Motor neuron (in vitro differentiated cells): ENCODE data around the gene MARK3. TPM values are rescaled to one million over a fixed set of nuclear protein-coding genes. Genes with fewer than 3 reads are reported as not detected.

ENCODE experiments used
- ATAC-seq, 8 experiments: fragments of 200-7000 bp; cut with Tn5 transposase; replicated peaks in 6 of 8; 2 replicates each; pipeline ENCODE4 v1.8.0; 2021; ENCODE audit warnings: mild to moderate bottlenecking in 8 of 8, moderate library complexity in 8 of 8
- H3K27ac ChIP-seq, 2 donors: fragments of 250-450 bp; sonication (Bioruptor Pico); 2 replicates each; pipeline ENCODE4 v1.9.0; 2021; ENCODE audit warnings: antibody characterized with exemption in 2 of 2, mild to moderate bottlenecking in 2 of 2, moderate library complexity in 1 of 2
- H3K4me1 ChIP-seq, 2 donors: fragments of 250-450 bp; sonication (Bioruptor Pico); replicated peaks in 1 of 2; 2 replicates each; pipeline ENCODE4 v1.6.1; 2021; ENCODE audit warnings: antibody characterized with exemption in 2 of 2, mild to moderate bottlenecking in 2 of 2, moderate library complexity in 1 of 2
- H3K4me3 ChIP-seq, 5 donors: fragments of 250-450 bp; sonication (Bioruptor Pico); 2 replicates each; pipeline ENCODE4 v1.9.0; 2021; ENCODE audit warnings: antibody characterized with exemption in 5 of 5, mild to moderate bottlenecking in 5 of 5, moderate library complexity in 4 of 5
- WGBS, 10 experiments: fragments of 450-650 bp; shearing (Covaris generic); methylation state at CpG; one replicate each; pipeline ENCODE4 v1.0.0; 2022; 5-methylcytosine and 5-hydroxymethylcytosine counted together
- in situ Hi-C, 9 experiments: fragments of 400-800 bp; cut with MboI; loops; one replicate each; pipeline ENCODE4 v1.15.0; 2021; ENCODE audit warnings: low sequenced_read_pairs in 9 of 9, low pct_unique_long_range_greater_than_20kb in 2 of 9; ENCODE audit not compliant: unreplicated experiment in 9 of 9
- total RNA-seq, 8 experiments: library from RNA; unstranded; fragments of 300-600 nt; gene quantifications; 2 replicates each; pipeline versions ENCODE4 v1.2.3 to v1.2.4, GENCODE V29; 2022

MARK3 gene
- total RNA-seq, 8 experiments from 2014 or later = 62.8 to 149 (median 74.2) TPM

GRCh38 chr14:103442288-103442687 lies 57.1 kb downstream of the MARK3 start:
- Histone ChIP-seq H3K4me3 (no peak overlapping the region), H3K4me1 (peaks cover 0 to 3% of the 10 kb centered on the region in 2 donors), H3K27ac (no peak overlapping the region)
- WGBS, 10 experiments = 13 to 100% (median 97%) methylated on average over 1 to 5 of the region's 6 CpGs; no CpG with 5 or more reads in 1 of the 10 experiments
- in situ Hi-C loops = no loop called here
- no peak for ATAC-seq

- WGBS, 10 experiments = 92 to 100% (median 100%) methylated on average over 1 to 2 of the region's 2 CpGs; no CpG with 5 or more reads in 1 of the 10 experiments
- ATAC-seq = no peak
- in situ Hi-C loops = no loop called here
- Histone ChIP-seq H3K4me1 (peaks cover 0 to 3% of the 10 kb centered on the region in 2 donors), H3K27ac (no peak overlapping the region), H3K4me3 (no peak overlapping the region)
Measured at GRCh38 chr14:103443111-103443510, 57.9 kb downstream of the MARK3 start.

GRCh38 chr14:103444837-103445524 lies 59.8 kb downstream of the MARK3 start:
- H3K4me1 ChIP-seq = peaks cover 0 to 3% of the 10 kb centered on the region in 2 donors
- WGBS, 10 experiments = 60 to 100% (median 75%) methylated on average over 2 to 4 of the region's 4 CpGs
- no peak overlapping the region for H3K4me3 ChIP-seq
- H3K27ac ChIP-seq = no peak overlapping the region
- in situ Hi-C loops = no loop called here
- peak in 5 of 8 experiments; percentile 21 to 95 (median 84) for ATAC-seq

- Histone ChIP-seq H3K4me1 (peaks cover 0 to 3% of the 10 kb centered on the region in 2 donors), H3K4me3 (no peak overlapping the region), H3K27ac (no peak overlapping the region)
- in situ Hi-C loops = no loop called here
- 50 to 92% (median 69%) methylated on average over 1 to 3 of the region's 3 CpGs; no CpG with 5 or more reads in 4 of the 10 experiments for WGBS, 10 experiments
- ATAC-seq = peak in 3 of 8 experiments; percentile 75 to 85 (median 75)
Measured at GRCh38 chr14:103445806-103446205, 60.6 kb downstream of the MARK3 start.

GRCh38 chr14:103448097-103448496 lies 62.9 kb downstream of the MARK3 start:
- ATAC-seq = peak in 2 of 8 experiments; percentile 62 to 64
- 40 to 100% (median 92%) methylated on average over 1 to 2 of the region's 2 CpGs; no CpG with 5 or more reads in 3 of the 10 experiments for WGBS, 10 experiments
- Histone ChIP-seq H3K27ac (no peak overlapping the region), H3K4me1 (peaks cover 0 to 3% of the 10 kb centered on the region in 2 donors), H3K4me3 (no peak overlapping the region)
- in situ Hi-C loops = no loop called here

GRCh38 chr14:103449634-103450161 lies 64.5 kb downstream of the MARK3 start:
- ATAC-seq = no peak
- H3K4me1 ChIP-seq = peaks cover 0 to 3% of the 10 kb centered on the region in 2 donors
- WGBS, 10 experiments = 80 to 100% (median 100%) methylated on average over 1 to 2 of the region's 2 CpGs; no CpG with 5 or more reads in 1 of the 10 experiments
- H3K4me3 ChIP-seq = no peak overlapping the region
- in situ Hi-C loops = no loop called here
- no peak overlapping the region for H3K27ac ChIP-seq

GRCh38 chr14:103450416-103450815 lies 65.2 kb downstream of the MARK3 start:
- Histone ChIP-seq H3K4me1 (peaks cover 0 to 3% of the 10 kb centered on the region in 2 donors), H3K4me3 (no peak overlapping the region), H3K27ac (no peak overlapping the region)
- WGBS, 10 experiments = 7 to 100% (median 81%) methylated on average over 1 to 2 of the region's 2 CpGs
- in situ Hi-C loops = no loop called here
- no peak for ATAC-seq

- ATAC-seq = no peak
- in situ Hi-C loops = no loop called here
- Histone ChIP-seq H3K4me1 (no peaks in the 10 kb centered on the region), H3K27ac (no peak overlapping the region), H3K4me3 (no peak overlapping the region)
Measured at GRCh38 chr14:103451401-103451800, 66.2 kb downstream of the MARK3 start.

GRCh38 chr14:103453791-103454190 lies 68.6 kb downstream of the MARK3 start:
- no peak for ATAC-seq
- Histone ChIP-seq H3K27ac (no peak overlapping the region), H3K4me3 (no peak overlapping the region), H3K4me1 (no peaks in the 10 kb centered on the region)
- in situ Hi-C loops = no loop called here
- WGBS, 10 experiments = 85 to 100% (median 99%) methylated on average over 1 to 5 of the region's 6 CpGs; no CpG with 5 or more reads in 4 of the 10 experiments

- WGBS, 10 experiments = 83 to 100% (median 90%) methylated on average over 1 to 4 of the region's 4 CpGs; no CpG with 5 or more reads in 1 of the 10 experiments
- in situ Hi-C loops = no loop called here
- peak in 2 of 8 experiments; percentile 70 to 89 for ATAC-seq
- no peak overlapping the region for H3K27ac ChIP-seq
- H3K4me3 ChIP-seq = no peak overlapping the region
- no peaks in the 10 kb centered on the region for H3K4me1 ChIP-seq
Measured at GRCh38 chr14:103456167-103456835, 71.1 kb downstream of the MARK3 start.

- no peak for ATAC-seq
- Histone ChIP-seq H3K27ac (no peak overlapping the region), H3K4me1 (no peaks in the 10 kb centered on the region), H3K4me3 (no peak overlapping the region)
- 100% methylated on average over 1 of the region's 1 CpG; no CpG with 5 or more reads in 4 of the 10 experiments for WGBS, 10 experiments
- in situ Hi-C loops = no loop called here
Measured at GRCh38 chr14:103460415-103460814, 75.2 kb downstream of the MARK3 start.

- no peak overlapping the region for H3K27ac ChIP-seq
- H3K4me1 ChIP-seq = no peaks in the 10 kb centered on the region
- in situ Hi-C loops = no loop called here
- no peak overlapping the region for H3K4me3 ChIP-seq
- ATAC-seq = no peak
- WGBS, 10 experiments = 0 to 100% (median 80%) methylated on average over 1 to 4 of the region's 4 CpGs; no CpG with 5 or more reads in 1 of the 10 experiments
Measured at GRCh38 chr14:103463149-103463548, 77.9 kb downstream of the MARK3 start.

- no peak overlapping the region for H3K27ac ChIP-seq
- no peak for ATAC-seq
- in situ Hi-C loops = no loop called here
- H3K4me3 ChIP-seq = no peak overlapping the region
- H3K4me1 ChIP-seq = no peaks in the 10 kb centered on the region
Measured at GRCh38 chr14:103463851-103464250, 78.6 kb downstream of the MARK3 start.
